GM19463 (cell line): ENCODE data around the gene SKP1.
"Not testable (repeated sequence)": the region's sequence is repeated elsewhere in the genome, so short reads cannot be mapped to it uniquely, and the experiment has no call there.

Source experiments
- ATAC-seq: cut with Tn5 transposase; IDR thresholded peaks from one replicate; pipeline ENCODE4 v1.9.1; 2021; ENCODE audit warnings: mild to moderate bottlenecking, moderate library complexity; ENCODE audit not compliant: unreplicated experiment

Gene SKP1

GRCh38 chr5:134176511-134177368 lies at the start of gene SKP1:
Gene SKP1 (minus strand): TSS chr5:134176950. CDS start chr5:134174022, 2,928 bp downstream.
- ATAC-seq: peak; percentile 77

GRCh38 chr5:134225780-134226440 lies 49.2 kb upstream of the SKP1 start, which contains the start of gene PPP2CA:
Gene PPP2CA (minus strand): TSS chr5:134226073. CDS start chr5:134225861, 212 bp downstream.
- ATAC-seq: peak; percentile 87

GRCh38 chr5:134224888-134225779 lies 48.4 kb upstream of the SKP1 start:
- ATAC-seq: peak; percentile 28

- ATAC-seq: no peak
These were observed 46.9 kb upstream of the SKP1 start for GRCh38 chr5:134223406-134224248.

GRCh38 chr5:134221690-134222089 lies 44.9 kb upstream of the SKP1 start:
- not testable (repeated sequence) for ATAC-seq

- ATAC-seq: no peak
These were observed 39.0 kb upstream of the SKP1 start for GRCh38 chr5:134215757-134216156.

- not testable (repeated sequence) for ATAC-seq
These were observed 34.7 kb upstream of the SKP1 start for GRCh38 chr5:134211263-134212031.

- ATAC-seq: no peak
These were observed 32.9 kb upstream of the SKP1 start for GRCh38 chr5:134209477-134210245.

GRCh38 chr5:134207696-134208095 lies 30.9 kb upstream of the SKP1 start:
- ATAC-seq: no peak

- ATAC-seq: no peak
These were observed 29.9 kb upstream of the SKP1 start for GRCh38 chr5:134206627-134207160.

GRCh38 chr5:134204575-134204974 lies 27.8 kb upstream of the SKP1 start:
- no peak for ATAC-seq

- no peak for ATAC-seq
These were observed 26.9 kb upstream of the SKP1 start for GRCh38 chr5:134203630-134204029.

- no peak for ATAC-seq
These were observed 18.9 kb upstream of the SKP1 start for GRCh38 chr5:134195666-134196065.

- ATAC-seq: no peak
These were observed 12.3 kb upstream of the SKP1 start for GRCh38 chr5:134189031-134189430.

GRCh38 chr5:134188092-134188491 lies 11.3 kb upstream of the SKP1 start:
- ATAC-seq: no peak

- ATAC-seq: peak; percentile 87
These were observed 7.7 kb upstream of the SKP1 start for GRCh38 chr5:134184155-134185135.

GRCh38 chr5:134183481-134183880 lies 6.7 kb upstream of the SKP1 start:
- ATAC-seq: no peak
